T-helper 9 cell (primary cell): ENCODE measurements around the gene ARPC1A.
A peak's percentile ranks its signal among the peaks of the same experiment; 100 is the strongest.
"Not testable (repeated sequence)": the region's sequence is repeated elsewhere in the genome, so short reads cannot be mapped to it uniquely, and the experiment has no call there.

ENCODE experiments used
- DNase-seq: peaks from one replicate; pipeline ENCODE4 v3.0.0-alpha.2; 2020
- total RNA-seq, 2 donors: gene quantifications; one replicate each; lab custom pipeline; 2026; lab: John Stamatoyannopoulos, UW

ARPC1A gene
- total RNA-seq: 4.6 to 5.1 reads per million in 2 donors

DNA sequence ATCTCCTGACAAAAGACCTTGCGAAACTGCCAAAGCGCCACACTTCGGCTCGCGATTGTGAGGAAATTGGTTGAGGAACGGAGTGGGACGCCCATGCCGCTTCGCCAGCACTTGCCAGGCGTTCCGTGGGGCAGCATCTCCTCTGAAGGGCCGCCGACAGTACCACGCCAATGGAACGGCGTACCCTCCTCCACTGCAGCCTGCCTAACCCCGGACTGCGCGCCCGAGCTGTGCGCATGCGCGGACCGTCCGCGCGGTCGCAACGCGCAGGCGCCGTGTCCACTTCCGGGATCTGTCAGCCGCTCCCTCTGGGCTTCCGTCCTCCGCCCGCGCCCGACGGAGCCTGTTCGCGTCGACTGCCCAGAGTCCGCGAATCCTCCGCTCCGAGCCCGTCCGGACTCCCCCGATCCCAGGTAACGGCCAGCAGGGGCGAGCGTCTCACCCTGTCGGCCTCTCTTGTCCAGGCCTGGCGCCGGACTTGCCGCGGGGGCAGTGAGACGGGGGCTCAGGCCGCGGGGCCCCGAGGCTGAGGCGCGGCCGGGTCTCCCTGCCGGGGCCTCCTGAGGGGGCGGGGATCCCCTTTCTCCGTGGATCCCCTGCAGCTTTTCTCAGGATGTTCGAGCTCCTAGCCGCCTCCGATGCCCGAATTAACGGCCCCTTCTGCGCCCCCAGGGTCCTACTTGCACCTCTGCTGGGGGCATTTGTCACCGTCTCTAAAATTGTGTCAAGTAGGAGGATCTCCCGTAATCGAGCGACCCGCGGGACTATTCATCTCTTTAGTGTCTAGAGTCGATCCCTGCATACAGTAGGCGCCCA, at the start of gene ARPC1A:
TSS of gene ARPC1A (plus strand) at position 307 of the 816 bp plus-strand sequence. CDS start 7,456 bp downstream, outside the sequence.
- peak; percentile 89 for DNase-seq

GRCh38 chr7:99278180-99278579, 47.5 kb upstream of the ARPC1A start:
- DNase-seq: no peak

DNA sequence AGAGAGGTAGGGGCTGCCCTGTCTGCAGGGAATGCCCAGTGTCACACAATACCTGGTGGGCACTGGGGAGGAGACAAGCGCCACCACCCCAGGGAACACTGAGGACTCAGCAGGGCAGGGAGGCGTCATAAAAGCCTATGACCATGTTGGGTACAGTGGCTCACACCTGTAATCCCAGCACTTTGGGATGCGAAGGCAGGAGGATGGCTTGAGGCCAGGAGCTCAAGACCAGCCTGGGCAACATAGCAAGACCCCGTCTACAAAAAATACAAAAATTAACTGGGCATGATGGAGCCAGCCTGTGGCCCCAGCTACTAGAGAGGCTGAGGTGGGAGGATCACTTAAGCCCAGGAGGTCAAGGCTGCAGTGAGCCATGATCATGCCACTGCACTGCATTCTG, 41.5 kb upstream of the ARPC1A start:
- DNase-seq: not testable (repeated sequence)

DNA sequence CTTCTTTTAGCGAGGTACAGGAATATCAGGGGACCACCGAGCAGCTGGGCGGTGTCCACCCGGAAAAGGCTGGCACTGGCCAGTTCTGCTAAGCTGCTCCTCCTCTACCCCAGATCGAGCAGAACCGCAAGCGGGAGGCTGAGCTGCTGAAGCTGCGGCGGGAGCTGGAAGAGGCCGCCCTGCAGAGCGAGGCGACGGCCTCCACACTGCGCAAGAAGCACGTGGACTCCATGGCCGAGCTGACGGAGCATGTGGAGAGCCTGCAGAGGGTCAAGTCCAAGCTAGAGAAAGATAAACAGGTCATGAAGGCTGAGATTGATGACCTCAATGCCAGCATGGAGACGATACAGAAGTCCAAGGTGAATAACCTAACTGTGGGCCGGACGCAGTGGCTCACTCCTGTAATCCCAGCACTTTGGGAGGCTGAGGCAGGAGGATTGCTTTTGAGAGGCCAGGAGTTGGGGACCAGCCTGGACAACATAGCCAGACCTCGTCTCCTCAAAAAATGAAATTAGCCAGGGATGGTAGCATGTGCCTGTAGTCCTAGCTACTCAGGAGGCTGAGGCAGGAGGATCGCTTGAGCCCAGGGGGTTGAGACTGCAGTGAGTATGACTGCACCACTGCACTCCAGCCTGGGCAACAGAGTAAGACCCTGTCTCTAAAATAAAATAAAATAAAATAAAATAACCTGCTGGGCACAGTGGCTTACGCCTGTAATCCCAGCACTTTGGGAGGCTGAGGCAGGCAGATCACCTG, 37.7 kb upstream of the ARPC1A start:
- no peak for DNase-seq

DNA sequence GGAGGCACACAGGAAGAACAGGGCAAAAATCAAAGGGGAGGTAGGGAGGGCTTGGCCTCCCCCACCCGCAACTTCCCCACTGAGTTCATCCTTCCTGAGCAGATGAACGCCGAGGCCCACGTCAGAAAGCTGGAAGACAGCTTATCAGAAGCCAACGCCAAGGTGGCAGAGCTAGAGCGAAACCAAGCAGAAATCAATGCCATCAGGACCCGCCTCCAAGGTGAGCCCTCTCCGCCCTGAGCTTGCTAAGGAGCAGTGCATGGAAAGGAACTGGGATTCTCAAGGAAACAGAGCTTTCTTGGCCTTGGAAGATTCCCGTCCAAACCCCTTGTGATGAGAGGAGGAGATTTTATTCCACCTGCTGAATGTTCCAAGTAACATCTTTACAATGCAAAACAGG, 36.5 kb upstream of the ARPC1A start:
- DNase-seq: no peak

DNA sequence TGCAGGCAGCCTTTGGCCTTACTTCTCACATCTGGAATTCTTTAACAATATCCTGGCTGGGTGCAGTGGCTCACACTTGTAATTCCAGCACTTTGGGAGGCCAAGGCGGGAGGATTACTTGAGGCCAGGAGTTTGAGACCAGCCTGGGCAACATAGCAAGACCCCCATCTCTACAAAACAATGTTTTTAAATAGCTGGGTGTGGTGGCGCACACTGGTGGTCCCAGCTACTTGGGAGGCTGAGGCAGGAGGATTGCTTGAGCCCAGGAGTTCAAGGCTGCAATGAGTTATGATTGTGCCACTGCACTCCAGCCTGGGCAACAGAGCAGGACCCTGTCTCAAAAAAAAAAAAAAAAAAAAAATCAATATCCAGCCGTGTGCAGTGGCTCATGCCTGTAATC, 35.5 kb upstream of the ARPC1A start:
- DNase-seq: not testable (repeated sequence)

DNA sequence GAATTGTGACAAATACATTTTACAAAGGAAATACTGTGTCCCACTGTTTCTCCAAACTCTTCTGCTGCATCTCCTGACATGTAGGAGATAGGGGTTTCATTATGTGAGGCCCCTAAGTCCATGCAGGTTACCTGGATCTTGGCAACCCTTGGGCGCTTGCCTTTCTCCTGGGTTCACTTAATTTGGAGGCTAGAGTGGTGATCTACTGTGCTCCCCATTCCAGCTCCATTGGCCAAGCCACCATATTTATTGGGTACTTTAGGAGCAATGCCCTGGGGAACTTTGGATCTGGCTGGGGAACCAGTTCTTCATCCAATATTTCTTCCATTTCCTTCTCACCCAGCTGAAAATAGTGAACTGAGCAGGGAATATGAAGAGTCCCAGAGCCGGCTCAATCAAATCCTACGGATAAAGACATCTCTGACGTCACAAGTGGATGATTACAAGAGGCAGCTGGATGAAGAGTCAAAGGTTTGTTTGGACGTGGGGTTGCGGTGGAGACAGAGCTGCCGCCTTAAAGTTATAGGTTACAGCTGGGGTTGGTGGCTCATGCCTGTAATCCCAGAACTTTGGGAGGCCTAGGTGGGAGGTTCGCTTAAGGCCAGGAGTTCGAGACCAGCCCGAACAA, 34.6 kb upstream of the ARPC1A start:
- DNase-seq: no peak

GRCh38 chr7:99292127-99292526, 33.6 kb upstream of the ARPC1A start:
- DNase-seq: no peak

- no peak for DNase-seq
These were observed 32.5 kb upstream of the ARPC1A start for GRCh38 chr7:99293167-99293566.

DNA sequence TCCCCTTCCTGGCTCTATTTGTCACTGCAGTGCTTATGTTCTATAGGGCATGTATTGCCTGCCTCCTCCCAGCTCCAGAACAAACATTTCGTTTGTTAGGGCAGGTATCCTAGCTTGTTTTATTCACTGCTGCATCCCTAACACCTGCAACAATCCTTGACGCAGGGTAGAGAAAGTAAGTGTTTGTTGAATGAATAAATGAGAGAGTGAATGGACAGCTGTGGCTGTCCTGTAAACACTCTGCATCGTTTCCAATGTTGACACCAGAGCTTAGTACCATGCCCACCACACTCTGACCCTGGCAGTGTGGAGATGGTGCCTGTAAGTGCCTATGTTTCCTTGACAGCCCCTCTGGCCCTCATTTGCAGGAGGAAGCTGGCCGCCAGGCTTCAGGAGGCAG, 32.0 kb upstream of the ARPC1A start:
- no peak for DNase-seq

- DNase-seq: no peak
These were observed 29.2 kb upstream of the ARPC1A start for GRCh38 chr7:99296471-99296870.

DNA sequence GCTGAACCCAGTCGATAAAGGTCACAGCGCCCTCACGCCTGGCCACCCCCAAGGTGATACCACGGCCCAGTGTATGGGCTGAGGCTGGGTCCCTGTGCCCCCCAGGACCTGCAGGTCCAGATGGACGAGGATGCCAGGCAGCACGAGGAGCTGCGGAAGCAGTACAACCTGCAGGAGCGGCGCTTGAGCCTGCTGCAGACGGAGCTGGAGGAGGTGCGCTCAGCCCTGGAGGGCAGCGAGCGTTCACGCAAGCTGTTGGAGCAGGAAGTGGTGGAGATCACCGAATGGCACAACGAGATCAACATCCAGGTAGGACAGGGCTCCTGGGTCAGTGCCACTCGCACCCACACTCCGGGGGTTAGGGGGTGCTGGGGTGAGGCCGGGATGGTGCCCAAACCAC, 24.2 kb upstream of the ARPC1A start:
- DNase-seq: no peak

GRCh38 chr7:99305473-99306260, 20.0 kb upstream of the ARPC1A start:
- no peak for DNase-seq

- DNase-seq: no peak
These were observed 17.1 kb upstream of the ARPC1A start for GRCh38 chr7:99308461-99309074.

DNA sequence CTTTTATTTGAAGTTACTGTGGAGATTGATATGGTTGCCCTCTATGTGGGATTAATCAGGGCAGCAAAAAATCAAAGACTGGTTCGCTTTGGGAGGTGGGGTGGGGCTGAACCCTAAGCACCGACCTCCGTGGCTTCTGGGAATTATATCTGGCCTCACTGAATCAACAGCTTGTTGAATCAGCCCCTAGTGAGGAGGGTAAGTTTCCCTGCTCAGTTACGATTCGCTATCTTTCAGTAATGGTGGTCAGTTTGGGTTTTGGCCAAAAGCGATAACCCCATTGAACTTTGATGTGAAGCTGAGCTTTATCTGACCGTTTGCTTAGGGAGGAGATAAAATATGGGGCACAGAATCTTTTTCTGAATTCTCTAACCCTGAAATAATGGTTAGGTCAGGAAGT, 16.6 kb upstream of the ARPC1A start:
- DNase-seq: no peak

GRCh38 chr7:99310004-99310403, 15.7 kb upstream of the ARPC1A start:
- DNase-seq: no peak

GRCh38 chr7:99311702-99312101, 14.0 kb upstream of the ARPC1A start:
- no peak for DNase-seq

DNA sequence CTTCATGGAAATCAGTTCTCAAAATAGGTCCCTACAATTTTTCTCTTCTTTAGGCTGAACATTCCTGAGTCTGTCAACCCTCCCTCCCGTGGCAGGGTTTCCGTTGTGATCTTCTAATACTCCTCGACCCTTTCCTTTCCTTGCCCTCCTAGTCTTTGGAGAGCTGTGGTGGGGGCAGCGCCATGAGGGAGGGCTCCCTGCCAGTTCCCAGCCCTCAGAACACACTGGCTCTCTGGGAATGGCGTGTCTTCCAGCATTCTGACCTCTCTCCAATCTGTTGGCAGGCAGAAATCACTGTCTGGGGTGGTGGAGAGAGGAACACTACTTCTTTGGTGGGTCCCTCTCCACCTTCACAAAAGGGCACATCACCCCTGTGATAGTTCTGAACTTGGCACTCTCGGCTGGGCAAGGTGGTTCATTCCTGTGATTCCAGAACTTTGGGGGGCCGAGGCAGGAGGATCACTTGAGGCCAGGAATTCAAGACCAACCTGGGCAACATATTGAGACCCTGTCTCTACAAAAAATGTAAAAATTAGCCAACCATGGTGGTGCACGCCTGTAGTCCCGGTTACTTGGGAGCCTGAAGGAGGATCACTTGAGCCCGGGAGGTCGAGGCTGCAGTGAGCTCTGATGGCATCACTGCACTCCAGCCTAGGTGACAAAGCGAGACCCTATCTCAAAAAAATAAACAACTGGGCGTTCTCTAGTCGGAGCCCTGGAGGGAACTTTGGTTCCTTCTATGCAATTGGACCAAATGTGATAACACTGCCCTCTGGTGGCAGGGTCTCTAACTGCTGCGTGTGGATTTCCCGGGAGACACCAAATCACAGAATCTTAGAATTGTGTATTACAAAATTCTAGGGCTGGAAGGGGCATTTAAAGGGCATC, 13.1 kb upstream of the ARPC1A start:
- peak; percentile 65 for DNase-seq

DNA sequence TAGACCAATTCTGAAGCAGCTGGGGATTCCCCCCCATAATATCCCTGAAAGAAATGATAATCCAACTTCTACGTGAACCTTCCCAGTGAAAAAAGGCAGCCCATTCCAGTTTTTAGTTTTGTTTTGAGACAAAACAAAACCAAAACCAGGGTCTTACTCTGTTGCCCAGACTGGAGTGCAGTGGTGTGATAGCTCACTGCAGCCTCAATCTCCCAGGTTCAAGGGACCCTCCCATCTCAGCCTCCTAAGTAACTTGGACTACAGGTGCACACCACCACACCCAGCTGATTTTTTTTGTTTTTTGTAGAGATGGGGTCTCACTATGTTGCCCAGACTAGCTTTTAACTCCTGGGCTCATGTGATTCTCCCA, 12.5 kb upstream of the ARPC1A start:
- no peak for DNase-seq

GRCh38 chr7:99314504-99314903, 11.2 kb upstream of the ARPC1A start:
- no peak for DNase-seq

GRCh38 chr7:99320371-99320770, 5.3 kb upstream of the ARPC1A start:
- no peak for DNase-seq
